Measurements from ENCODE around the gene MAP4K3.

Gene MAP4K3

DNA sequence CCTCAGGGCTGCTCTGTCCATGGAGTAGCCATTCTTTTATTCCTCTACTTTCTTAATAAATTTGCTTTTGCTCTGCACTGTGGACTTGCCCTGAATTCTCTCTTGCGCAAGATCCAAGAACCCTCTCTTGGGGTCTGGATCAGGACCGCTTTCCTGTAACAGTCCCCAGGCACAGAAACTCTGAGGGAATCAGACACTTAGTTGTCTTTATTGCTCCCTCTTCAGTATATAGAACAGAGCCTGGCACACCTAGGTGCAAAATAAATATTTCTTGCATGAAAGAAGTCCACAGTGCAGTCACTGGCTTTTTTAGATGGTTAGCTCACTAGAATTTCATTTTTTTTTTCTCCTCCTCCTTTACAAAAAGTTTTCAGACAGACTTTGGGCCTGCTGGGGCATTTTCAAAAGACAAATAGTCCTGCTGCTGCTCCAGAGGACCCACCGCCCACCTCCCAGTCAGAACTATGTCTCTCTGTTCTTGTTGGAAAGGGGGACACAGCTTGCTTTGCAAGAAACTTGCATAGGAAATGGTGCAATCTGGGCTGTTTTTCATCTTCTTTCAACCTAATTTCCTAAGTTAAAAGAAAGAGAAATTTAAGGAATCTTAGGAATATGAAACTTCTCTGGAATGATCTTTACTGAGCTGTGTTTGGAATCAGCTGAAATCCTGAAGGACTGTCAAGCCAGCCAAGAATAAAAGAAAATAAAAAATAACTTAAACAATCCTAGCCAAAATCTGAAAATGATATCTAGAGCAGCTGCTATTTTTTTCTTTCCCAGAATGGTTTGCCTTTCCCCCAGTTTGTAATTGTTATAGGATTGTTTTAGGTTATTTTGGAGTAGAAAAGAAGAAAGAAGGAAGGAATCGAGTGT, 31.7 kb upstream of the MAP4K3 start:
- no peak for TF ChIP-seq CTCF (IDR thresholded peaks at IDR 0.05; ENCODE audit: low read depth, low read length, missing control alignments)
- DNase-seq (ENCODE audit: low read depth), result no peak
- H3K4me3 ChIP-seq (ENCODE audit: low read depth, low read length), result no peak overlapping the region

DNA sequence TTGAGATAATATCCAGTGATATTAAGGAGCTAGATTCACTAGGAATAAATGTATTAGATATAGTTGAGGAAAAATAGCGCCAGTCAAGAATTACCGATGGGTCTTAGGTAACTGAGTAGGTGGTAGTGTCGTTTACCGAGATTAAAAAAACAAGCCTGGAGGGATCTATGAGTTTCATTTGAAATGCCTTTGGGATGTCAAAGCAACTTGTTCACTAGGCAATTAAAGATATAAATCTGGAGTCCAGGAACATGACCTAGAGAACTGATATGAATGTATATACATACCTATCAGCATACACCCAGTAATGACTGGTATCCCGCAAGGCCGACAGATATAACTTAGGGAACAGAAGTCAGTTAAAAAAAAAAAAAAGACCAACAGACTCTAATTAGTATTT, 29.2 kb upstream of the MAP4K3 start:
- DNase-seq (ENCODE audit: low read depth), result no peak
- H3K4me3 ChIP-seq (ENCODE audit: low read depth, low read length), result no peak overlapping the region
- no peak for TF ChIP-seq CTCF (IDR thresholded peaks at IDR 0.05; ENCODE audit: low read depth, low read length, missing control alignments)

- no peak for TF ChIP-seq CTCF (IDR thresholded peaks at IDR 0.05; ENCODE audit: low read depth, low read length, missing control alignments)
- DNase-seq (ENCODE audit: low read depth), result no peak
- no peak overlapping the region for H3K4me3 ChIP-seq (ENCODE audit: low read depth, low read length)
These were observed 27.8 kb upstream of the MAP4K3 start for GRCh38 chr2:39464864-39465263.

DNA sequence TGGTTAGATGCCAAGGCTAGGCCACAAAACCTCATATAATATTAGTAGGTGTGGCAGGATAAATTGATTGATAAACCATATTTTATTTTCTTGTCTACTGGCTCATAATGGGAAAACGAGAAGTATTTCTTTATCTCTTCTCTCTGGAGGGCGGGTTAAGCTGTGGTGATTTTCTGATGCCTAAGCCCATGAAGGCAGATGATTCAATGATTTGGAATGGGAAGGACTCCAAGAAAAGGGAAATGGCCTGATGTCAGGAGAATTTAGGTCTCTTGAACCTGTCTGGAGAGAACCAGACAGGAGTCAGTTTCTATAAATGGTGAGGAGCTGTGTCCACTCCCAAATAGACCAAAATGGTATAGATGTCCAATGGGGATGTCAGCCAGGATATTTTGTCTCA, 18.7 kb upstream of the MAP4K3 start:
- DNase-seq (ENCODE audit: low read depth), result no peak
- H3K4me3 ChIP-seq (ENCODE audit: low read depth, low read length), result no peak overlapping the region
- TF ChIP-seq CTCF (IDR thresholded peaks at IDR 0.05; ENCODE audit: low read depth, low read length, missing control alignments), result no peak

DNA sequence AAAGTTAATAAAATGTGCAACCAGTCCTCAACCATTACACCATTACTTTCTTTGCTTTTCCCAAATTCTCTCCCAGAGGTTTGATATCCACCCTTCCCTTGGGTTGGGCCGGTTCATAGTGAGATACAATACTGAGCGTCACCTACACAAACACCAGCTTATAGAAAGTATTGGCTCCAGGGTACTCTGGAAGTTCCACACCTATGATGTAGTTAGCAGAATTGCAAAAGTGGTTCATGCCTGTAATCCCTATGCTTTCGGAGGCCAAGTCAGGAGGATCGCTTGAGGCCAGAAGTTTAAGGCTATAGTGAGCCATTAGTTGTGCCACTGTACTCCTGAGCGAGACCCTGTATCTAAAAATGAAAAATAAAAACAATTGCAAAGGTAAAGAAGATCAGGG, 15.3 kb upstream of the MAP4K3 start:
- no peak overlapping the region for H3K4me3 ChIP-seq (ENCODE audit: low read depth, low read length)
- DNase-seq (ENCODE audit: low read depth), result no peak
- no peak for TF ChIP-seq CTCF (IDR thresholded peaks at IDR 0.05; ENCODE audit: low read depth, low read length, missing control alignments)

- no peak overlapping the region for H3K4me3 ChIP-seq (ENCODE audit: low read depth, low read length)
- DNase-seq (ENCODE audit: low read depth), result no peak
- TF ChIP-seq CTCF (IDR thresholded peaks at IDR 0.05; ENCODE audit: low read depth, low read length, missing control alignments), result no peak
These were observed 14.9 kb upstream of the MAP4K3 start for GRCh38 chr2:39451954-39452353.

- no peak for DNase-seq (ENCODE audit: low read depth)
- no peak overlapping the region for H3K4me3 ChIP-seq (ENCODE audit: low read depth, low read length)
- TF ChIP-seq CTCF (IDR thresholded peaks at IDR 0.05; ENCODE audit: low read depth, low read length, missing control alignments), result no peak
These were observed 11.1 kb upstream of the MAP4K3 start for GRCh38 chr2:39448169-39448502.

Data from GM12864 (cell line).